GM12801 (cell line): ENCODE measurements around the gene CHST15.

Experiments
- CTCF ChIP-seq: IDR thresholded peaks from one replicate; pipeline ENCODE4 v1.5.1; 2011; ENCODE audit warnings: control low read depth; ENCODE audit not compliant: insufficient read length; ENCODE audit errors: extremely low read depth

The CHST15 gene

DNA sequence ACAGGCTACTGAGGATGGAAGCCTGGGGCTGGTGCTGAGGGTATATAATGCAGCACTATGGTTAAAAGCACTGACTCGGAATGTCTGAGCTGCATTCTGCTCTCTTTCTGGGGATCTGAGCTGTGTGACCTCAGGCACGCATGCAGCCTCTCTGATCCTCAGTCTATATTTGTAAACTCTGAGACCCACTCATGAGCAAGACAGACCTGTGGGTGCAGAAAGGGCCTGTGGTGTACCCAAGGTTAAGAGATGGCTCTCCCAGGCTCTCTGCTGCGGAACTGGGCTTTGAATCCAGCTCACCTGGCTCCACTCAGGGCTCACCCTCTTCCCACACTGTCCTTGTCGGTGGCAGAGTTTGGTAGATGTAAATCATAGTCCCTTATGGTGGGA is 89.9 kb downstream of the CHST15 start:
- no peak for TF ChIP-seq CTCF

- no peak for TF ChIP-seq CTCF
Measured at GRCh38 chr10:124003070-124003419, 90.4 kb downstream of the CHST15 start.

- TF ChIP-seq CTCF: no peak
Measured at GRCh38 chr10:124002391-124003069, 90.9 kb downstream of the CHST15 start.

DNA sequence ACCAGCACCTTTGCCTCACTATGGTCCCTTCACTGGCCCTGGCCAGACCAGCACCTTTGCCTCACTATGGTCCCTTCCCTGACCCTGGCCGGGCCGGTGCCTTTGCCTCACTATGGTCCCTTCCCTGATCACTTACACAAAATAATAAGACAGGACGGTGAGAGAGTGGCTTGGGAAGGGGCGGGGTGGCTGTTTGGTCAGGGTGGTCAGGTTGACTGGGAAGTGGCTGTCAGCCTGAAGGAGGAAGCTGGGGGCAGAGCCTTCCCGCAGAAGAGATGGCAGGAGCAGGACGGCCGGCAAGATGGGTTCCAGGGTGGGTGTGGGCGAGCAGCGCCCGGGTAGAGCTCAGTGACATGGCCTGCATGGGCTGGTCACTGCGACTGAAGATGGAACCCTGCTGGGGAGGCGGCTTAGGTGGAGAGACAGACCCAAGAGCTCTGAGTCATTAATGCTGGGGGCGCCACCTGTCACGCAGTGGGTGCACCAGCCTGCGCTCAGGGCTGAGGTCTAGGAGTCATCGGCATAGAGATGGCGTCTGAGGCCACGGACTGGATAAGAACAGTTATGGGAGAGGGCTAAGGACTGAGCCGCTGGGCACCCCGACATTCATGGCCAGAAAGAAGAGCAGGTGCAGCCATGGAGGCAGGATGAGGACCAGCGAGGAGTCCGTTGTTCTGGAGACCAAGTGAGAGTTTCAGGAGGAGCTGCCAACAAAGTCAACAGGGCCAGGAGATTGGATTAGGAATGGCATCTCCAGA is 91.8 kb downstream of the CHST15 start:
- no peak for TF ChIP-seq CTCF

DNA sequence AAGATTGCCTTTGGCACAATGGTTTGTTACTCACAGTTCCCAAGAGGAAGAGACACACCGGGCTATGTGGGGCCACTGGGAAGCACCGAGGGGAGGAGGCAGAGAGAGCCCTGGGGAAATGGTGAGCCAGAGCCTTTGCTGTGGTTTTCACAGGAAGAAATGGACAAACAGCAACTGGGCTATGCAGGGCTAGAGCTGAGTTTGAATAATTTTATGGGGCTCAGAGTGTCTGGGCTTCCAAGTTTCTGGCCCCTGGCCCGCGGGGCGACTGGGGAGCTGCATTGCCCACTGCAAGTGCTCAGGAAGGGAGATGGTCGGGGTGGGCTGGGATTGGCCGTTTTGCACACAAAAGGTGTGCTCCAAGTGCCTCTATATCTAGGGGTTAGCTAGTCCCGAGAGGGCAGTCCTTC is 92.6 kb downstream of the CHST15 start:
- no peak for TF ChIP-seq CTCF

GRCh38 chr10:123999956-124000615 is 93.3 kb downstream of the CHST15 start:
- TF ChIP-seq CTCF: no peak

DNA sequence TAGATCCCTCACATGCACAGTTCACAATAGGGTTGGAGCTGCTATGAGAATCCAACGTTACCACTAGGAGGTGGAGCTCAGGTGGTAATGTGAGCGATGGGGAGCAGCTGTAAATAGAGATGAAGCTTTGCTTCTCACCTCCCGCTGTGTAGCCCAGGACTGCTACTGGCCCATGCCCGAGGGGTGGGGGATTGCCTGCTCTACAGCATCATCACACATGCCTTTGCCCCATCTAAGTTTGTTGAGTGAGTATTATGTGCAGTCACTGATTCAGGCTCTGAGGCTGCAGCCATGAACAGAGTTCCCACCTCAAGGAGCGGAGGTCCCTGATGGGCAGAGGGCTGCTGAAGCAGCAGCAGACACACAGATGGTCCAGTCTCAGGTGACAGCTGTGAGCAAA is 94.1 kb downstream of the CHST15 start:
- no peak for TF ChIP-seq CTCF
